Activated B cell treated with CpG ODN at 0.5 μM for 24 hours (primary cell): ENCODE measurements around the gene ACADVL. TPM values are rescaled to one million over a fixed set of nuclear protein-coding genes. Genes with fewer than 3 reads are reported as not detected.

Source experiments
- ATAC-seq: fragments of 200-7000 bp; cut with Tn5 transposase; one replicate; pipeline ENCODE4 v1.10.0; 2021; ENCODE audit warnings: low read depth, mild to moderate bottlenecking, moderate library complexity
- CTCF ChIA-PET: fragments of 350-600 bp; sonication (Branson Sonifier 250); formaldehyde crosslinking; loops from one replicate; lab custom pipeline; 2021; ENCODE audit warnings: antibody characterized with exemption; lab: Charles Lee
- POLR2A ChIA-PET: fragments of 350-600 bp; sonication (Branson Sonifier 250); formaldehyde crosslinking; loops from one replicate; lab custom pipeline; 2021; ENCODE audit warnings: antibody characterized with exemption; lab: Charles Lee
- DNase-seq: peaks from one replicate; pipeline ENCODE4 v3.0.0; 2022
- H3K27ac Mint-ChIP-seq: one replicate; pipeline ENCODE4 v1.8.0; 2020; ENCODE audit warnings: mixed read lengths
- H3K27me3 Mint-ChIP-seq: one replicate; pipeline ENCODE4 v1.8.0; 2021; ENCODE audit warnings: mixed read lengths
- H3K36me3 Mint-ChIP-seq: one replicate; pipeline ENCODE4 v1.8.0; 2021; ENCODE audit warnings: low read depth, mixed read lengths
- H3K4me1 Mint-ChIP-seq: one replicate; pipeline ENCODE4 v1.8.0; 2021; ENCODE audit warnings: mixed read lengths
- H3K4me3 Mint-ChIP-seq: one replicate; pipeline ENCODE4 v1.8.0; 2020; ENCODE audit warnings: mild to moderate bottlenecking, mixed read lengths
- H3K9me3 Mint-ChIP-seq: one replicate; pipeline ENCODE4 v1.8.0; 2020; ENCODE audit warnings: mixed read lengths
- CTCF ChIP-seq: fragments of 200-600 bp; IDR thresholded peaks from one replicate; pipeline ENCODE4 v1.8.0; 2022; ENCODE audit warnings: antibody characterized with exemption, mild to moderate bottlenecking
- intact Hi-C: fragments of 100-400 bp; cut with micrococcal nuclease; formaldehyde crosslinking; loops from one replicate; pipeline ENCODE4 v1.15.1; 2024
- total RNA-seq: library from RNA; stranded (reverse); gene quantifications from 2 replicates; pipeline ENCODE4 v1.2.3, GENCODE V29; 2022

Gene ACADVL
- total RNA-seq, 1 donor from 2014 or later = 469 TPM

GRCh38 chr17:7226721-7227710, 7.3 kb downstream of the ACADVL start:
- ATAC-seq (no peak), DNase-seq (no peak)
- H3K27me3 Mint-ChIP-seq = no peaks in the 10 kb centered on the region
- peaks cover 79% of the 10 kb centered on the region for H3K36me3 Mint-ChIP-seq
- ChIA-PET CTCF (no interaction called here), POLR2A (interaction anchor here (0.6 to 10.5 kb wide), 2 partner anchors 10 to 460 kb away, joined by 3 to 245 read pairs; partner anchors contain the start of genes DVL2, GABARAP, PHF23 and TP53)
- no peaks in the 10 kb centered on the region for H3K9me3 Mint-ChIP-seq
- no peak overlapping the region for H3K4me3 Mint-ChIP-seq
- H3K4me1 Mint-ChIP-seq = peaks cover 4% of the 10 kb centered on the region
- no peak for TF ChIP-seq CTCF
- no peak overlapping the region for H3K27ac Mint-ChIP-seq
- intact Hi-C loops = no loop called here

- CTCF ChIA-PET = no interaction called here
These were observed 9.2 kb downstream of the ACADVL start for GRCh38 chr17:7228920-7229319.

GRCh38 chr17:7229504-7229903, 9.8 kb downstream of the ACADVL start:
- Mint-ChIP-seq H3K9me3 (no peaks in the 10 kb centered on the region), H3K4me3 (no peak overlapping the region), H3K27ac (no peak overlapping the region), H3K4me1 (peaks cover 24% of the 10 kb centered on the region), H3K36me3 (peaks cover 64% of the 10 kb centered on the region), H3K27me3 (no peaks in the 10 kb centered on the region)
- DNase-seq = no peak
- no peak for TF ChIP-seq CTCF
- CTCF ChIA-PET = no interaction called here
- intact Hi-C loops = no loop called here
- no peak for ATAC-seq
- POLR2A ChIA-PET = interaction anchor here (15.0 kb wide), 1 partner anchor 7 kb away, joined by 245 read pairs; the partner anchor contains the start of genes ACADVL and DLG4

More at GRCh38 chr17:7228920-7229319, 9.2 kb downstream of the ACADVL start:
- intact Hi-C loops = no loop called here
- DNase-seq = no peak
- no peaks in the 10 kb centered on the region for H3K27me3 Mint-ChIP-seq
- peaks cover 22% of the 10 kb centered on the region for H3K4me1 Mint-ChIP-seq
- H3K4me3 Mint-ChIP-seq = no peak overlapping the region
- ATAC-seq = no peak
- H3K36me3 Mint-ChIP-seq = peaks cover 64% of the 10 kb centered on the region
- no peak overlapping the region for H3K27ac Mint-ChIP-seq
- TF ChIP-seq CTCF = no peak
- POLR2A ChIA-PET = no interaction called here
- no peaks in the 10 kb centered on the region for H3K9me3 Mint-ChIP-seq

GRCh38 chr17:7232114-7232513, 12.4 kb downstream of the ACADVL start:
- peaks cover 66% of the 10 kb centered on the region for H3K36me3 Mint-ChIP-seq
- H3K27ac Mint-ChIP-seq = no peak overlapping the region
- no peaks in the 10 kb centered on the region for H3K9me3 Mint-ChIP-seq
- POLR2A ChIA-PET = interaction anchor here (0.7 to 15.0 kb wide), 2 partner anchors 10 to 32 kb away, joined by 5 to 245 read pairs; partner anchors contain the start of genes ACADVL and DLG4
- ATAC-seq (no peak), DNase-seq (no peak)
- intact Hi-C loops = no loop called here
- CTCF ChIA-PET = interaction anchor here (1.0 kb wide), 1 partner anchor 11 kb away, joined by 3 read pairs; no protein-coding TSS in a partner anchor
- no peak for TF ChIP-seq CTCF
- H3K4me3 Mint-ChIP-seq = peak overlapping the region; percentile 29
- no peaks in the 10 kb centered on the region for H3K27me3 Mint-ChIP-seq
- H3K4me1 Mint-ChIP-seq = peaks cover 46% of the 10 kb centered on the region

GRCh38 chr17:7233701-7234082, 14.0 kb downstream of the ACADVL start:
- ChIA-PET CTCF (interaction anchor here (1.1 kb wide), 1 partner anchor 13 kb away, joined by 4 read pairs; no protein-coding TSS in a partner anchor), POLR2A (interaction anchor here (0.5 to 15.0 kb wide), 11 partner anchors 10 to 1090 kb away, joined by 3 to 245 read pairs (median 6); partner anchors contain the start of genes ACADVL, ACAP1, CTDNEP1 and DLG4)
- no peaks in the 10 kb centered on the region for H3K9me3 Mint-ChIP-seq
- DNase-seq (no peak), ATAC-seq (no peak)
- H3K36me3 Mint-ChIP-seq = peaks cover 56% of the 10 kb centered on the region
- peak overlapping the region; percentile 86 for H3K4me3 Mint-ChIP-seq
- H3K4me1 Mint-ChIP-seq = peaks cover 50% of the 10 kb centered on the region
- peak overlapping the region; percentile 88 for H3K27ac Mint-ChIP-seq
- no peaks in the 10 kb centered on the region for H3K27me3 Mint-ChIP-seq
- TF ChIP-seq CTCF = no peak
- intact Hi-C loops = loop anchor here (1.0 kb wide), 3 partner anchors 13 to 28 kb away; no protein-coding TSS in a partner anchor
